Epithelial cell of proximal tubule (primary cell): Measurements from ENCODE around the gene SCAMP5. TPM values are rescaled to one million over a fixed set of nuclear protein-coding genes. Genes with fewer than 3 reads are reported as not detected.

Experiments used
- DNase-seq: peaks from one replicate; pipeline ENCODE4 v3.0.0-alpha.2; 2011; ENCODE audit warnings: low read depth
- H3K4me3 ChIP-seq: 2 replicates; pipeline ENCODE4 v1.5.1; 2011; ENCODE audit warnings: low read depth, mild to moderate bottlenecking, low read length
- total RNA-seq: library from RNA; depleted of rRNA; stranded (reverse); fragments of >200 nt; gene quantifications from 2 replicates; pipeline ENCODE4 v1.2.3, GENCODE V29; 2015
- TF ChIP-seq, protein P1 (sequence below): conservative IDR thresholded peaks from 2 replicates; pipeline ENCODE4 v1.5.1; 2012; ENCODE audit warnings: low read depth, mild to moderate bottlenecking, low read length

SCAMP5 gene
- total RNA-seq, 1 donor from 2014 or later = 4.7 TPM

GRCh38 chr15:75065467-75065850, 70.1 kb downstream of the SCAMP5 start:
- TF ChIP-seq, protein P1, sequence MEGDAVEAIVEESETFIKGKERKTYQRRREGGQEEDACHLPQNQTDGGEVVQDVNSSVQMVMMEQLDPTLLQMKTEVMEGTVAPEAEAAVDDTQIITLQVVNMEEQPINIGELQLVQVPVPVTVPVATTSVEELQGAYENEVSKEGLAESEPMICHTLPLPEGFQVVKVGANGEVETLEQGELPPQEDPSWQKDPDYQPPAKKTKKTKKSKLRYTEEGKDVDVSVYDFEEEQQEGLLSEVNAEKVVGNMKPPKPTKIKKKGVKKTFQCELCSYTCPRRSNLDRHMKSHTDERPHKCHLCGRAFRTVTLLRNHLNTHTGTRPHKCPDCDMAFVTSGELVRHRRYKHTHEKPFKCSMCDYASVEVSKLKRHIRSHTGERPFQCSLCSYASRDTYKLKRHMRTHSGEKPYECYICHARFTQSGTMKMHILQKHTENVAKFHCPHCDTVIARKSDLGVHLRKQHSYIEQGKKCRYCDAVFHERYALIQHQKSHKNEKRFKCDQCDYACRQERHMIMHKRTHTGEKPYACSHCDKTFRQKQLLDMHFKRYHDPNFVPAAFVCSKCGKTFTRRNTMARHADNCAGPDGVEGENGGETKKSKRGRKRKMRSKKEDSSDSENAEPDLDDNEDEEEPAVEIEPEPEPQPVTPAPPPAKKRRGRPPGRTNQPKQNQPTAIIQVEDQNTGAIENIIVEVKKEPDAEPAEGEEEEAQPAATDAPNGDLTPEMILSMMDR = no peak
- no peak for DNase-seq
- no peak overlapping the region for H3K4me3 ChIP-seq

- TF ChIP-seq, protein P1 = no peak
- no peak for DNase-seq
- H3K4me3 ChIP-seq = no peak overlapping the region
Measured at GRCh38 chr15:75065851-75066509, 70.6 kb downstream of the SCAMP5 start.

GRCh38 chr15:75067123-75067830, 71.9 kb downstream of the SCAMP5 start:
- DNase-seq = no peak
- TF ChIP-seq, protein P1 = no peak
- no peak overlapping the region for H3K4me3 ChIP-seq

GRCh38 chr15:75068748-75069147, 73.4 kb downstream of the SCAMP5 start:
- TF ChIP-seq, protein P1 = no peak
- no peak overlapping the region for H3K4me3 ChIP-seq
- DNase-seq = no peak

DNA sequence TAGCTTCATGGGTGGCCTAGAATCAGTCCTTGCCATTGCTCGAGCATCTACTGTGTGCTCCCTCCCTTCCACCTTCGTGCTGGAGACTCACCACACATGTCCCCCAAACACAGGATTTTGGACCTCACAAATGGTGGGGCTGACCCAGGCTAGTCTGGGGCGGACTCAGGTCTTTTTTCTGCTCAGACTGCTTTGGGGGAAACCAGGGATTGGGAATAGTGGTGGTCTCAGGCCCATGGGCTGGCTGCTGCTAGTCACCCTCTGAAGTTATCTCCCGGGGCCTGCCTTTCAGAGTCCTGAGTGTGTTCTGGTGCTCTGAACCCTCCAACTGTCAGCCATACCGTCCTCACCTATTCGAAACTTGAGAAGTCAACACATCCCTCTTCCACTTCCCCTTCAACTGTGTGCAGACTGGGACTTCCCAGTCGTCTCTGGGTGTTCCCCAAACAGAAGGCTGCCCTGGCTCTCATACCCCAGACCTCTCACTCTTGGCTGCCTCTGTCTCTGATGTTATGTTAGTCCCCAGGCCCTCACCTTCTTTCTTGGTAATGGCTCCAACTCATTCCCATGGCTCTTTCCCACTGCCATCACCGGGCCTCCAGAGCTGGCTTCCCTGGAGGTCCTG, 74.0 kb downstream of the SCAMP5 start:
- no peak overlapping the region for H3K4me3 ChIP-seq
- TF ChIP-seq, protein P1 = no peak
- no peak for DNase-seq

GRCh38 chr15:75070674-75071073, 75.3 kb downstream of the SCAMP5 start:
- H3K4me3 ChIP-seq = no peak overlapping the region
- TF ChIP-seq, protein P1 = no peak
- DNase-seq = no peak

Other genes starting within 250 kb of the SCAMP5 start
- gene CYP1A2, start 246.7 kb upstream of the SCAMP5 start, total RNA-seq = not detected in 2 replicates
- 28.4 and 35.2 TPM in 2 replicates for gene CSK, start 213.5 kb upstream of the SCAMP5 start, total RNA-seq
- not detected in 2 replicates for gene LMAN1L, start 182.7 kb upstream of the SCAMP5 start, total RNA-seq
- gene CPLX3, start 168.9 kb upstream of the SCAMP5 start, total RNA-seq = not detected in 2 replicates
- gene ULK3, start 152.4 kb upstream of the SCAMP5 start, total RNA-seq = 19.7 and 20.2 TPM in 2 replicates
- 39.3 and 58.9 TPM in 2 replicates for gene SCAMP2, start 122.2 kb upstream of the SCAMP5 start, total RNA-seq
- 64.2 and 66.1 TPM in 2 replicates for gene MPI, start 105.5 kb upstream of the SCAMP5 start, total RNA-seq
- 21.5 and 36.3 TPM in 2 replicates for gene FAM219B, start 88.7 kb upstream of the SCAMP5 start, total RNA-seq
- 123 and 219 TPM in 2 replicates for gene COX5A, start 57.5 kb upstream of the SCAMP5 start, total RNA-seq
- gene RPP25, start 38.8 kb upstream of the SCAMP5 start, total RNA-seq = 6.1 and 9.0 TPM in 2 replicates
- gene PPCDC, start 28.0 kb downstream of the SCAMP5 start, total RNA-seq = 26.1 and 39.7 TPM in 2 replicates
- gene C15orf39, start 206.3 kb downstream of the SCAMP5 start, total RNA-seq = 9.6 and 13.7 TPM in 2 replicates